ENCODE measurements around the gene B2M.

DNA sequence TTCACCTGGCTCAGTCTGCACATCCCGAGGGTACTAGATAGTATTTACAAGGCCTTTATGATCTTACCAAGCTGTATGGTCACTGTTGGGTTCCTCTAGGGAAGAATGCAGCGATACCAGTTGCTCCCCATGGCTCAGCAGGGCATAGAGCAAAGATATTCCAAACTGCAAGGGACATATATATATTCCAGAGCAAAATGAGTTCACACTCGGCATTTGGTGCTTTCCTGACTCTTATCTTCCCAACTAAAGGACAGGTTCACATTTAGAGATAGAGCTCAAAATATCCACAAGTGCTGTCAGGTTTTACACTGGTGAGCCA is 44.3 kb upstream of the B2M start:
- no peak for TF ChIP-seq GABPA (IDR thresholded peaks at IDR 0.05; ENCODE audit: low read depth)
- TF ChIP-seq EP300 (IDR thresholded peaks at IDR 0.05; ENCODE audit: borderline replicate concordance in 1 of 2, control insufficient read depth in 1 of 2, low read depth in 2 of 2, low read length in 2 of 2), result no peak
- TF ChIP-seq, protein P1, sequence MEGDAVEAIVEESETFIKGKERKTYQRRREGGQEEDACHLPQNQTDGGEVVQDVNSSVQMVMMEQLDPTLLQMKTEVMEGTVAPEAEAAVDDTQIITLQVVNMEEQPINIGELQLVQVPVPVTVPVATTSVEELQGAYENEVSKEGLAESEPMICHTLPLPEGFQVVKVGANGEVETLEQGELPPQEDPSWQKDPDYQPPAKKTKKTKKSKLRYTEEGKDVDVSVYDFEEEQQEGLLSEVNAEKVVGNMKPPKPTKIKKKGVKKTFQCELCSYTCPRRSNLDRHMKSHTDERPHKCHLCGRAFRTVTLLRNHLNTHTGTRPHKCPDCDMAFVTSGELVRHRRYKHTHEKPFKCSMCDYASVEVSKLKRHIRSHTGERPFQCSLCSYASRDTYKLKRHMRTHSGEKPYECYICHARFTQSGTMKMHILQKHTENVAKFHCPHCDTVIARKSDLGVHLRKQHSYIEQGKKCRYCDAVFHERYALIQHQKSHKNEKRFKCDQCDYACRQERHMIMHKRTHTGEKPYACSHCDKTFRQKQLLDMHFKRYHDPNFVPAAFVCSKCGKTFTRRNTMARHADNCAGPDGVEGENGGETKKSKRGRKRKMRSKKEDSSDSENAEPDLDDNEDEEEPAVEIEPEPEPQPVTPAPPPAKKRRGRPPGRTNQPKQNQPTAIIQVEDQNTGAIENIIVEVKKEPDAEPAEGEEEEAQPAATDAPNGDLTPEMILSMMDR (IDR thresholded peaks at IDR 0.05 in 2 of 3, conservative IDR thresholded peaks at IDR 0.05 in 1 of 3; ENCODE audit: control insufficient read depth in 2 of 3, extremely low read depth in 1 of 3, insufficient read depth in 1 of 3, low read depth in 3 of 3, low read length in 3 of 3), result no peak
- no peak for TF ChIP-seq TAF1 (IDR thresholded peaks at IDR 0.05; ENCODE audit: borderline replicate concordance, low read depth, low read length)
